Frontal cortex (tissue), 4 donors: ENCODE results near the gene ST3GAL2. TPM values are rescaled to one million over a fixed set of nuclear protein-coding genes. Genes with fewer than 3 reads are reported as not detected.
"Not testable (repeated sequence)": the region's sequence is repeated elsewhere in the genome, so short reads cannot be mapped to it uniquely, and the experiment has no call there.

Source experiments
- DNase-seq, 2 donors: peaks; one replicate each; pipeline ENCODE4 v3.0.0; 2012; ENCODE audit warnings: low spot score in 2 of 2
- FAIRE-seq: peaks from 2 replicates; lab custom pipeline; 2012; peaks lifted over from hg19 to GRCh38; lab: Jason Lieb, UNC
- total RNA-seq: library from RNA; depleted of rRNA; stranded (reverse); fragments of >200 nt; gene quantifications from one replicate; pipeline ENCODE4 v1.2.3, GENCODE V29; 2014
- donor health status: control.
- donor health status: control.
- donor health status: control.

Gene ST3GAL2
- total RNA-seq, 1 donor from 2014 or later, result 26.9 TPM

DNA sequence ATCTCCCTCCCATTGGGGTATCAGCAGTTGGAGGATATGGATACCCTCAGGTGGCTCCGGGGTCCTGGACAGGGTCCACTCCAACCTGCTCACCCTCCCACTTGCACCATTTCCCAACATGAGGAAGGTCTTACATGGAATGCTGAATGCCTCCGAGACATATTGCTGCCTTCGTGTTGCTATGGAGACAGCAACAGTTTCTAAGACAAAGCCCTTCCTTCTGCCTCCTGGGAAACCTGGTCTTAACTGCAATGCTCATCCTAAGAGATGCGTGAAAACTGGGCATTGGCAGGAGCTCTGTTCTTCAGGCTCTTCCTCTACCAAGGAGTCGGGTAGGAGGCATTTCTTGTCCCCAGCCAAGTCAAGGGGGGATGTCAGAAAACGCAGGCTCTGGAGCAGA is 45.2 kb downstream of the ST3GAL2 start:
- DNase-seq, result no peak

DNA sequence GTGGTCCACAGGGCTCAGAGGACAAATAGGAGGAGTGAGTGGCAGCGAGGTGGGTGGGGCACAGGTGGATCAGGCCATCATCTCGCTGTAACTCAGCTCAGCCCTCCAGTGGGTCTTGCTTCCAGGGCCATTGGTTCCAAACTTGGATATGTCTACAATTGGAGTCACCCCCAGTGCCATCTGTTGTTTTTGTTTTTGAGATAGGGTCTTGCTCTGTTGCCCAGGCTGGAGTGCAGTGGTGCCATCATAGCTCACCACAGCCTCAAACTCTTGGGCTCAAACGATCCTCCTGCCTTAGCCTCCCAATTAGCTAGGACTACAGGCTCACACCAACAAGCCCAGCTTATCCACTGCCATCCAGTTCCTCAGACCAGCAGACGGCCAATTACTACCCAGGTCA is 46.3 kb downstream of the ST3GAL2 start:
- no peak for DNase-seq
- FAIRE-seq, result no peak

More for the DNA sequence above, 45.2 kb downstream of the ST3GAL2 start:
- no peak for FAIRE-seq

DNA sequence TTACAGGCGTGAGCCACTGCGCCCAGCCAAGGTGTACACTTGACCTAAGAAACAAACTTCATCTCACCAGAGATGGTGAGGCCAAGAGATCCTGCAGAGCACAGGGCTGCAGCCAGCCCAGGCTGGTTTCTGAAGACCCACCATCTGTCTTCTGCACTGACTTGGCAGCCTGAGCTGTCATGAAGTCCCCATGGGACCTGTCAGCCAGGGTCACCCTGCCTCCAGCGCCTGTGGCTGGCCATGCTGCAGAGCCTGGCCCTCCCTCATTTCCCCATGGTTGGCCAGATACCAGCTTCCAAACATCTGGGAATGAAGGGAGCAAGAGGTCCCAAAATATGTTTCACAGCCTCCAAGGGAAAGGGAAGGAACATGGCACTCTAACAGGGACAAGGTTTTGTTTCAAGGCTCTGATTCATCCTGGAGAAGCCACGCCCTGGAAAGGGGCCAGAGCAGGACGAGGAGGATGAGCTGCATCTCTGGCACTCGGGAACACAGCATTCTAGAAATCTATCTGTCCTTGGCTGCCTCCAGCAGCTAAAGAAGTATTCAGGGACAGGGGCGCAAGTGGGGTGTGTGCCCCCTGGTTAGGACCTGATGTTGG is 46.9 kb downstream of the ST3GAL2 start:
- FAIRE-seq, result no peak
- DNase-seq, result no peak

DNA sequence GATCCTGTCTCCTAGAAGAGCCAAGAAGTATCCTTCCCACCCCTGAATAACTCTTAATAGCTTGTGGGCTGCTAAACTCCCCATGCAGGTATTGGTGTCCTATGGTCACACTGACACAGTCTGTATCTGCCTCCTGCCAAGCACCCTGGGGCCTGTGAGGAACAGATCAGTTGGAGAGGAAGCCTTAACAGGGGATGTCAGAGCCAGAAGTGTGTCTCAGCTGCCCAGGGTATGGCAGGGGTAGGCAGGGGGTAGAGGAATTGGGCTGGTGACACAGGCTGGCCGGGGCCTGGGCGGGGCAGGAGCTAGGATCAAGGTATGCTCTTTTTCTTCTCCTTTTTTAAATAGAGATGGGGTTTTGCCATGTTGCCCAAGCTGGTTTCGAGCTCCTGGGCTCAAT is 47.5 kb downstream of the ST3GAL2 start:
- FAIRE-seq, result no peak
- DNase-seq, result no peak

DNA sequence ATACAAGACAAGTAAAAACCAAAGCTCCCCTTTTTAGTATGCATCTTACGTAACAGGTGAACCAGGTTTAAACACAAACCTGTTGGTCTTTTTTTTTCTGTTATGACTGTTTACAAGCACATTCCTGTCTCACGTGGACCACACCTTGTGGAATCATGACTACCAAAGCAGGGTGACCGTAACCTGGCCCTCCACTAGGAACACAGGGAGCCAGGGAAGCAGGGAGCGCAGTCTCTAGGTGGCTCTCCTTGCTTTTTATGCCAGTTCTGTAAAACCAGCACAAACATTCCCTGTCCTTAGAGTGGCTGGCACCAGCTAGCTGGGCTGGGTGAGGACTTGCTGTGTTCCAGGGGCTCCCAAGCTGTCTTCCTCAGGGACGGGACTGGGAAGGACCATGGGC is 48.1 kb downstream of the ST3GAL2 start:
- FAIRE-seq, result no peak
- DNase-seq, result no peak

DNA sequence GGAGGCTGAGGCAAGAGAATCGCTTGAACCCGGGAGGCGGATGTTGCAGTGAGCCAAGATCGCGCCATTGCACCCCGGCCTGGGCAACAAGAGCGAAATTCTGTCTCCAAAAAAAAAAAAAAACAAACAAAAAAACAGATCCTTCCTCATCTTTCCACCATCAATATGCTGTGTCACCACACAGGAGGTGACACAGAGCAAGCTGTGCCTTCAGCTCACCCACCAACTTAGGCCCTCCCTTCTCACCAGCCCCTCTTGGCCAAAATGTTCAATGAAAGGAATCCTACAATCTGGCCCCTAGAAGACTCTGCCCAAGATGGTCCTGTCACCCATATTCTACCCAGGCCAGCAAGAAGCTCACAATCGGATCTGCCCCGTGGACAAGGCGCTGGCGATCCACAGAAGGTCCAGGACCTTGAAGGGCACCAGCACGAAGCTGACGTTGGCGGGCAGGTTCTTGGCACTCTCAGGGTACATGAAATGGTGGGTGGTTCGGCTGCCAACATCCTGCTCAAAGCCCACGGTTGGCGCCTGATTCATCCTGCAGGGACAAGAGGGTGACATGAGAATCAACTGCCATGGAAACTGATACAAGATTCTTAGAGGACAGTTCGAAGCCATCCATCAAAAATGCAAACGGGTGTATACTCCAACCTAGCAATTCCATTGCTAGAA is 50.8 kb downstream of the ST3GAL2 start:
- no peak for FAIRE-seq
- no peak for DNase-seq

DNA sequence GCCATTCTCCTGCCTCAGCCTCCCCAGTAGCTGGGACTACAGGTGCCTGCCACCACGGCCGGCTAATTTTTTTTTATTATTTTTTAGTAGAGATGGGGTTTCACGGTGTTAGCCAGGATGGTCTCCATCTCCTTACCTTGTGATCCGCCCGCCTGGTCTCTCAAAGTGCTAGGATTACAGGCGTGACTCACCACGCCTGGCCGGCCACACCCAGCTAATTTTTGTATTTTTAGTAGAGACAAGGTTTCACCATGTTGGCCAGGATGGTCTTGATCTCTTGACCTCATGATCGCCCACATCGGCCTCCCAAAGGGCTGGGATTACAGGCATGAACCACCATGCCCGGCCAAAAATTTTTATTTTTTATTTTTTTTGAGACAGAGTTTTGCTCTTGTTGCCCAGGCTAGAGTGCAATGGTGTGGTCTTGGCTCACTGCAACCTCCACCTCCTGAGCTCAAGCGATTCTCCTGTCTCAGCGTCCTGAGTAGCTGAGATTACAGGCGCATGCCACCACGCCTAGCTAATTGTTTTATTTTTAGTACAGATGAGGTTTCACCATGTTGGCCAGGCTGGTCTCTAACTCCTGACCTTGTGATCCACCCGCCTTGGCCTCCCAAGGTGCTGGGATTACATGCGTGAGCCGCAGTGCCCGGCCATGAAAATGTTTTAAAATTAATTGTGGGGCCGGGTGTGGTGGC is 52.5 kb downstream of the ST3GAL2 start:
- FAIRE-seq, DNase-seq: not testable (repeated sequence)

DNA sequence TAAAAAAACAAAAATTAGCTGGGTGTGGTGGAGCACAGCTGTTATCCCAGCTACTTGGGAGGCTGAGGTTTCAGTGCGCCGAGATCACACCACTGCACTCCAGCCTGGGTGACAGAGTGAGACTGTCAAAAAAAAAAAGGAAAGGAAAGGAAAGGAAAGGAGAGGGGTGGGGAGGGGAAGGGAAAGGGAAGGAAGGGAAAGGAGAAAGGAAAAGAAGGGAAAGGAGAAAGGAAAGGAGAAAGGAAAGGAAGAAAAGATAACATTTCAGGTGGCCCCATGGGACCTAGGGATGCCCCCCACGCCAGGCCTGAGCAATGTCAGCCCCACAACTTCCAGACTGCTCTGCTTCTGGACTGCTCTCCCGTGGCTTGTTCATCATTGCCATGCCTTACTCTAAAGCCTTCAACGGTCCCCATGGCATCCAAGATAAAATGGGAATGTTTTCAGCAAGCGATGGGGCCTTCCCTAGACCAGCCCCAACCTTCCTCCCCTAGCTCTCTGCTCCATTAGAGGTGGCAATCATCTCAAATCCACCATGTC is 55.4 kb downstream of the ST3GAL2 start:
- no peak for DNase-seq
- no peak for FAIRE-seq

DNA sequence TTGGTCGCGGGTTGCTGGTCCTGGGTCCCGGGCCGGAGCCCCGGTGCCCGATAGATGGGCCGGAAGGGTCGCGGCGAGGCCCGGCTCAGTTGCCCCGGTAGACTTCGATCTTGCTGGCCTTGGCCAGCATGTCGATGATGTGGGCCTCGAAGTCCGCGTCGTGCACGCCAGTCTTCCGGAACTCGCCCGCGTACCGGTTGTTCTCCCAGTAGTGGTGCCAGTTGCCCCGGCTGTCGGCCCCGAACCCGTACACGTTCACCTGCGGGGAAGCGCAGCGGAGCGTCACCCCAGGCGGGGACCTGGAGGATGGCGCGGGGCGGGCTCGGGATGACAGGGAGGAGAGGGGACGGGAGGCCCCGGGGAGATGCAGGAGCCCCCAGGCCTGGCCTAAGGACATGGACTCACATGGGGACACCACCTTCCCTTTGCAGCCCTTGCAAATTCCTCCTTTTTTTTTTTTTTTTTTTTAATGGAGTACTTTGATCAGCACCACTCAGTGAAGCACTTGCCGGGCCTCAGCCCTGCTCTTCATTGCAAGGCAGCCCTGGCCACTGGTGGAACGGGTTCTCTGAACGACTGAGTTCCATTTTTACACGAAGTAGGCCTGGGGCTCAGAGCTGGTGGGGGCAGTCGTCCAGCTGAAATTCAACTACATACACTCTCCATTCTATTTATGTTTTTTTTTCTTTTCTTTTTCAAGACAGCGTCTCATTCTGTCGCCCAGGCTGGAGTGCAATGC is 57.1 kb downstream of the ST3GAL2 start:
- DNase-seq (no peak), FAIRE-seq (no peak)

DNA sequence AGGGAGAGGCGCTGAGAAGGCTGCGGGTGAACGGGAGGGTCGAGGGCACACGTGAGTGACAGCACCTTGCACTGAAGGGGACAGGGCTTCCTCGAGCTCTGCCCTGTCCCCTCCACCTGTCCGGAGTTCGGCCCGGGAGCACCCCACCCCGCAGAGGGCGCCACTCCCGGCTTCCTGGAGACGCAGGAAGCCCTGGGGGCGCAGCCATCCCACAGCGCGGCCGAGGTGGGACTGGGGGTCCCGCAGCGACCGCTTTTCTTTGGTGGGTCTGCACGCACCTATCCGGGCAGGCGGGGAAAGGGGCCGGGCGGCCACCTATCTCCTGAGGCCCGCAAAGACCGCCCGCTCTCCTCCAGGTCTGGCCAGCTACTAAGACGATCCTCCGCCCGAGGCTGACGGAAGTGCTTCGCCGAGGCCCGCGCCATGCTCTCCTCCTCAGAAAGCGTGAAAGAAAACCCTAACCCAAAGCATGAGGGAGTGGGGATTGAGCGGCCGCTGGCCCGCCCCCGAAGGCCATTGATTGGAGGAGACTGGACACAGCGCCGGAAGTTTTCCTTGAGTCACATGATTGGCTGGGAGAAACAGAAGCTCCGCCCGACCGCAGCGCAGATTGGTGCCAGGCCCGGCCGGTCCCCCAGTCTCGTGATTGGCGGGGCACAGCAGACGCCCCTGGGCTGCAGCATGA is 57.8 kb downstream of the ST3GAL2 start:
- FAIRE-seq, result peak; percentile 92
- peak; percentile 92 to 95 for DNase-seq

DNA sequence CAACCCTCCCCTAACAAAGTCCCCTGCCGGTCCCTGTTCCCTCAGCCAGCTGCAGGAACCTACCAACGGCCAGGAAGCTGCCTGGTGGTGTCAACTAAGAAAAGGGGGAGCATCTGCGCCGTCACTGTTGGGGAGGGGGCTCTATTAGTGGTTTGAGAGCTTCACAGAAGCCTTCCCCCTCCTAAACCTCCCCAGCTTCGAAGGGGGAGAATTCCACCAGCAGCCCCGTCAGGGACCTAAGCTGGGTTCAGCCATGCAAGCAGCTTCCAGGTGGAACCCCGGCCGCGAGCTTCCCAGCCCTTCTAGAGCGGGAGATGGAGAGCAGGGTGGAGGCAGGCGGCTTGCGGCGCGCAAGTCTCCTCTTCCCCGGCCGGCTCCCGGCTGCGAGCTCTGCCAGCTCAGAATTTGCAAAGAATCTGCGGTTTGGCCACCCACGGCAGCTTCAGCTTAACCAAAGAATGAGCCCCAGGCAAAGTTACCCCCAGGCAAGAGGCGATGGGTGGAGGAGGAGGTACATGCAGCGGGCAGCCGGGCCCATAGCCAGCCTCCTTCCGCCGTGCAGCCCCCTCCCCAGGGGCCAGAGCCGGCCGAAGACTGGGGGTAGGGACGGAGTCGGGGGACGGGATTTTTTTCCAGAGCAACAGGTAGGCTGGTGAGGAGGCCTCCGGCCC is 58.5 kb downstream of the ST3GAL2 start:
- no peak for FAIRE-seq
- DNase-seq, result no peak

DNA sequence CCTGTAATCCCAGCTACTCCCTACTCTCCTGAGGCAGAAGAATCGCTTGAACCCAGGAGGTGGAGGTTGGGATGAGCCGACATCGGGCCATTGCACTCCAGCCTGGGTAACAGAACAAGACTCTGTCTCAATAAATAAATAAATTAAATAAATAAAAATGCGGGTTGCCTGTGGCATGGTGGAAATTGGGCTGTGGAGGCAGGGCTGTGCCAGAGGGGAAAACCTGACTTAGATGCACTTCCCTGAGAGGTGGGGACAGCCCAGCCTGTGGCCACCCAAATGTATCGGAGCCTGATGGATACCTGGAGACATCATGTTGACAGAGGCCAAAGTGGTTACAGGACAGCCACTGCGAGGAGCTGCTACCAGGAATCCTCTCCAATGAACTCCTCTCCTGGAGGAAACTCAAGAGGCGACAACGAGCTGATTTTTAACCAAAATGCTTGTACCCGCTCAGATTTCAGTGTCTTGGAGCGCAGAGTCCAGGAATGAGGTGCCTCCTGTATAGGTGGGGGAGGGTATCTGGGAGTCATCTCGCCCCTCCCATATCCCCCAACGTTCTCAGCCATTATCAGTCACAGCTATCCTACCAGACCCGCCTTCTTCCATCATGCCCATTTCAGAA is 59.9 kb downstream of the ST3GAL2 start:
- FAIRE-seq (no peak), DNase-seq (no peak)

DNA sequence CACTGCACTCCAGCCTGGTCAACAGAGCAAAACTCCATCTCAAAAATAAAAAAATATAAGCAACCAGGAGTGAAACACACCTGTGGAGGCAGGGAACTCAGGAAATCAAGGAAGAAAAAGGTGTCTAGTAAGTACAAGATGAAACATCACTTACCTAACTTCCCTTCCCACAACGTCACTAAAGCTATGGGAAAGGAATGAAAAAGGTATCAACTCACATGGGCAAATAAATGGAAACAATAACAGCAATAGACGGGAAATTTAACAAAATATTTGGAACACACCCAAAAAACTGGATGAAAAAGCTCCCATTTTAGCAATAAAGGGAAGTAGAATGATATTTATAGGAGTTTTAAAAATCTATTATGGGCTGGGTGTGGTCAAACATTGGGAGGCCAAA is 61.1 kb downstream of the ST3GAL2 start:
- DNase-seq (no peak), FAIRE-seq (no peak)

DNA sequence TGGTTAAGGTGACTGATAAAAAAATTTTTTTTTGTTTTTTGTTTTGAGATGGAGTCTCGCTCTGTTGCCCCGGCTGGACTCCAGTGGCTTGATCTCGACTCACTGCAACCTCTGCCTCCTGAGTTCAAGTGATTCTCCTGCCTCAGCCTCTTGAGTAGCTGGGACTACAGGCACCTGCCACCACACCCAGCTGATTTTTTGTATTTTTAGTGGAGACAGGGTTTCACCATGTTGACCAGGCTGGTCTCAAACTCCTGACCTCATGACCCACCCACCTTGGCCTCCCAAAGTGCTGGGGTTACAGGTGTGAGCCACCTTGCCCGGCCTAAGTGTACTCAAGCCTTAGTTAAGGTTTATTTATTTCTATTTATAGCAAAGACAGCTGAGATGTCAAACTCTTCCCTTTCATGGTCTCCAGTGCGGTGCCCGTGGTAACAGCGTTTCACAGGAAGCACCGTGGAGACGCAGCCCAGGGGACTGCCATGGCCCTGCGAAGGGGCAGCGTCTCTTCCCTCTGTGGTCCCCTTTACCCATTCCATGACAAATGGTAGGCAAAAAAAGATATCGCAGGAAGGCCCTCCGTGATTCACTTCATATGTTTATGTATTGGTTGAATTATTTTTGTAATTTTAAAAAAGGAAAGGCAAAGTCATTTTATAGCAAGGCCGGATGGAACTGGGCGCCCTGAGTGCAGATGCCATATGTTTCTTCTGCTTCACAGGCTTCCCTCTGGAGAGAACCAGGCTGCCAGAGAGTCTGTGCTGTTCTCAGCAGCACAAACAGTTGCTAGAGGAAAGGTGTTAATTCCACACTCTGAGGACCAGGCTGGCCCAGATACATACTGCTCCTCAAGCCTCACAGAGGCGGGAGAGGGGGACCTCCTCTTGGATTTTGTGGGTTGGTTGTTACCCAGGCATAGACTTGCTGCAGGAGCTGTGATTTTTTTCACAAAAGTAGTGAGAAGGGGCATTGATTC is 63.0 kb downstream of the ST3GAL2 start:
- no peak for FAIRE-seq
- DNase-seq, result no peak

DNA sequence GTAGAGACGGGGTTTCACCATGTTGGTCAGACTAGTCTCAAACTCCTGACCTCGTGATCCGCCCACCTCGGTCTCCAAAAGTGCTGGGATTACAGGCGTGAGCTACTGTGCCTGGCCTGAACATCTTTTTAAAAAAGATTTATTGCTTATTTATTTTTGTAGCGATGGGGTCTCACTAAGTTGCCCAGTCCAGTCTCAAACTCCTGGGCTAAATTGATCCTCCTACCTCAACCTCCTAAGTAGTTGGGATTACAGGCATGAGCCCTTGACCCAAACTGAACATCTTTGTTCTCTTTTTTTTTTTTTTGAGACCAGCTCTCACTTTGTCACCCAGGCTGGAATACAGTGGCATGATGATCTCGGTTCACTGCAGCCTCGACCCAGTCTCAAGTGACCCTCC is 64.7 kb downstream of the ST3GAL2 start:
- DNase-seq (no peak), FAIRE-seq (no peak)

DNA sequence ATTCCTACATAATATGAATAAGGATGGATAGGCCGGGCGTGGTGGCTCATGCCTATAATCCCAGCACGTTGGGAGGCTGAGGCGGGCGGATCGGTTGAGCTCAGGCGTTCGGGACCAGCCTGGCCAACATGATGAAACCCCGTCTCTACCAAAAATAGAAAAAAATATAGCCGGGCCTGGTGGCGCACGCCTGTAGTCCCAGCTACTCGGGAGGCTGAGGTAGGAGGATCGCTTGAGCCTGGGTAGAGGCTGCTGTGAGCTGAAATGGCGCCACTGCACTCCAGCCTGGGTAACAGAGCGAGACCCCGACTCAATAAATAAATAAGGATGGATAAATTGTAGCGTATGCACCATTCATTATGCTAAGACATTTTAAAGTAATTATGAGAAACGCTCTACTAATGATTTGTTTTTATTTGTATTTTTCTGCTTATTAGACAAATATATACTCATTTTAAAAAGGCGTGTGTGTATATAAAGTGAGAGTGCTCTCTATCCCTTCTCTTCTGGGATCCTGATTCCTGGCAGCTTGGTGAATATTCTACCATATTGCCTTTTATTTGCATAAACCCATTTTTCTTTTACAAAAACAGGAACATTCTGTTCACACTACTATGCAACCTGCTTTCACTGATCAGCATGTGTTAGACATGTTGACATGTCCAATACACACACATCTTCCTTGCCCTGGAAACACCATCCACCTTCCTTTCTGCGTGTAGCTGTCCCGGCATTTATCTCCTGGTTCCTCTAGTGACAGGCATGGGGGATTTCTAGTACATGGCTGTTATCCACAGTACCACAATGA is 65.8 kb downstream of the ST3GAL2 start:
- FAIRE-seq, result no peak
- DNase-seq, result no peak

DNA sequence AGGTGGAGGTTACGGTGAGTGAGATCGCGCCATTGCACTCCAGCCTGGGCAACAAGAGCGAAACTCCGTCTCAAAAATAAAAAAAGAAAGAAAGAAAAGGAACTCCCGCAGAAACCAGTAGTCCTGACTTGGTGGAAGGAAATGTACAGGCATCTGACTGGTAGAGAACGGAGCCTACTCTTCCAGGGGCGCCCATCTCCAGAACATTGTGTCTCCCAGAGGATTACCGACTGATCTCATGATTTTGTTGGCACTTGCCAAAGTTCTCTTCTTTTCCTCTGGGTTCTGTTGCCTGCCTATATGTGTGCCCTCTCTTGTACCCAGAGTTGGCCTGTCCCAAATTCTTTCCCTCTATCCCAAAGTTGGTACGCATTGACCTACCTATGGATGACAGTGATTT is 68.0 kb downstream of the ST3GAL2 start:
- no peak for FAIRE-seq

More for the DNA sequence above, 68.0 kb downstream of the ST3GAL2 start:
- no peak for DNase-seq
